ENCODE results near the gene MTG1.
"Not testable (repeated sequence)": the region's sequence is repeated elsewhere in the genome, so short reads cannot be mapped to it uniquely, and the experiment has no call there.

The MTG1 gene

GRCh38 chr10:133379152-133379800 lies 14.7 kb upstream of the MTG1 start, which contains the start of gene PAOX:
Gene PAOX, plus strand, starts transcription at chr10:133379262. Its CDS starts 55 bp downstream, at chr10:133379317.
- DNase-seq, result peak; percentile 71

DNA sequence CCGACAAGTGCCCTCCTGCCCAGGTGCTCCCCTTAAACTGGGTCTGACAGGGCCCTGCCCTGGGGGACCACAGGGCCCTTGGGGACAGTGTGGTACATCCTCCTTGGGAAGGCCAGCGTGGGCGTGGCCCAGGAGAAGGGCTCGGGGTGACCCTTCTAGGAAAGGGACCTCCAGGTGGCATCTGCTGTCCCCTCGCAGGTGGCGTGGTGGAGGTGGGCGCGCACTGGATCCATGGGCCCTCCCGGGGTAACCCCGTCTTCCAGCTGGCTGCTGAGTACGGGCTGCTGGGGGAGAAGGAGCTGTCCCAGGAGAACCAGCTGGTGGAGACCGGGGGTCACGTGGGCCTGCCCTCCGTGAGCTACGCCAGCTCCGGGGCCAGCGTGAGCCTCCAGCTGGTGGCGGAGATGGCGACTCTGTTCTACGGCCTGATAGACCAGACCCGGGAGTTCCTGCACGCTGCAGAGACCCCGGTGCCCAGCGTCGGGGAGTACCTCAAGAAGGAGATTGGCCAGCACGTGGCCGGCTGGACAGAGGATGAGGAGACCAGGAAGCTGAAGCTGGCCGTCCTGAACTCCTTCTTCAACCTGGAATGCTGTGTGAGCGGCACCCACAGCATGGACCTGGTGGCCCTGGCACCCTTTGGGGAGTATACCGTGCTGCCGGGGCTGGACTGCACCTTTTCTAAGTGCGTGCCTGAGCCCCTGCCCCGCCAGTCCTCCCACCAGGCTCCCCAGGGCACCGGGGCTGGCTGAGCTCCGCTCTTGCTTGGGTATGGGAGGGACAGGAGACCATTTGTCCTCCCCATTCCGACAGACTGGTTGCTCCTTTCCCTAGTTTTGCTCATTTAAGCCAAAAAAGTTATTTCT lies 13.9 kb upstream of the MTG1 start:
- no peak for DNase-seq

GRCh38 chr10:133381036-133381435 lies 12.9 kb upstream of the MTG1 start:
- no peak for DNase-seq

GRCh38 chr10:133383551-133383950 lies 10.4 kb upstream of the MTG1 start:
- DNase-seq, result no peak

- no peak for DNase-seq
These were observed 9.9 kb upstream of the MTG1 start for GRCh38 chr10:133384071-133384470.

GRCh38 chr10:133385214-133385613 lies 8.7 kb upstream of the MTG1 start:
- no peak for DNase-seq

GRCh38 chr10:133386951-133387350 lies 7.0 kb upstream of the MTG1 start:
- DNase-seq, result not testable (repeated sequence)

DNA sequence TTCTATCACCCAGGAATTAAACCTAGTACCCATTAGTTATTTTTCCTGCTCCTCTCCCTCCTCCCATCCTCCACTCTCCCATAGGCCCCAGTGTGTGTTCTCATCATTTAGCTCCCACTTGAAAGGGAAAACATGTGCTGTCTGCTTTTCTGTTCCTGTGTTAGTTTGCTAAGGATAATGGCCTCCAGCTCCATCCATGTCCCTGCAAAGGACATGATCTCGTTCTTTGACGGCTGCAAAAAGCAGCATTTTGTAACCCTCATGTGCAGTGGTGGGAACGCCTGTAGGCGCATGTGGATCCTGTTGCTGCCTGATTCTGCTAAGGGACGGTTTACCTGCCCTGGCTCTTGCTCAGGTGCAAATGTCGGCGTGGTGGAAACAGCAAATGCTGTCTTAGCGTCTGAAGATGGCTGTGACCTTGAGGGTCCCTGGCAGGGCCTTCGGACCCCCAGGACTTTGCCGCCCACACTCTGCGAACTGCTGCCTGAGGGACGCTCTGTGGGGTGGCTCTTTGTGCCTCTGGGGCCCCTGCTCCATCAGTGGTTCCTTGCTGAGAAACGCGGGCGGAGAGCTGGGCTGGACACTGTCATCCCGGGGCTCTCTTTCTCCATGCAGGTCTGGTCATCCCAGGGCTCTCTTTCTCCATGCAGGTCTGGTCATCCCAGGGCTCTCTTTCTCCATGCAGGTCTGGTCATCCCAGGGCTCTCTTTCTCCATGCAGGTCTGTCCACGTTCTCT lies 5.6 kb upstream of the MTG1 start:
- DNase-seq, result no peak

DNA sequence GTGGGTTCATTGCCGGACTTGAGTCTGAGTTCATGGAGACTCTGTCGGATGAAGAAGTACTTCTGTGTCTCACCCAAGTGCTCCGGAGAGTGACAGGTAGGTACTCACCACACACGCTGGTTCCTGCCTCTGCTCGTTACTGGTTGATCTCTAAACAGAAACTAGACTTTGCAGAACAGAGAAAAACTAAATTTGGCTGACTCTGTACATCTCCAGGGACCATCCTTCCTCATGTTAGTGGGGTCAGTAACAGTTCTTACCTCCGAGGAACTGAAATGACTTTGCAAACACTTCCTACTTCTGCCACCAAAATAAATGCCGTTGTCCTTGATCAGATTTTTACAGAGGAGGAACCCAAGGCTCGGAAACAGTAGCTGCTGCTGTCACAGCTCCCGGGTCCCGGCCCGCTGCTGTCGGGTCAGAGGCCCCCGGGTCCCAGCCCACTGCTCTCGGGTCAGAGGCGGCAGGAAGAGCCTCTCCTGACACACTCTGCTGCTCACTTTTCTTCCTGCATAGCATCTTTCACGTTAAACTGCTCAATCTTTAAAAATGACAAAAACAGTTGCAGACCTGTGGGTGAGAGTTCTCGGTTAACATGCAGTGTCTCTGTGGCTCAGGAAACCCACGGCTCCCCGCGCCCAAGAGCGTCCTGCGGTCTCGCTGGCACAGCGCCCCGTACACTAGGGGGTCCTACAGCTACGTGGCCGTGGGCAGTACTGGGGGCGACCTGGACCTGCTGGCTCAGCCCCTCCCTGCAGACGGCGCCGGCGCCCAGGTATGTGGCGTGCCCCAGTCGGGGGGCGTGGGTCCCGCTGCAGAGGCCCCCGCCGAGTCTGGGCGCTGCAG lies 4.8 kb upstream of the MTG1 start:
- peak; percentile 54 for DNase-seq

- no peak for DNase-seq
These were observed 3.2 kb upstream of the MTG1 start for GRCh38 chr10:133390597-133391248.

DNA sequence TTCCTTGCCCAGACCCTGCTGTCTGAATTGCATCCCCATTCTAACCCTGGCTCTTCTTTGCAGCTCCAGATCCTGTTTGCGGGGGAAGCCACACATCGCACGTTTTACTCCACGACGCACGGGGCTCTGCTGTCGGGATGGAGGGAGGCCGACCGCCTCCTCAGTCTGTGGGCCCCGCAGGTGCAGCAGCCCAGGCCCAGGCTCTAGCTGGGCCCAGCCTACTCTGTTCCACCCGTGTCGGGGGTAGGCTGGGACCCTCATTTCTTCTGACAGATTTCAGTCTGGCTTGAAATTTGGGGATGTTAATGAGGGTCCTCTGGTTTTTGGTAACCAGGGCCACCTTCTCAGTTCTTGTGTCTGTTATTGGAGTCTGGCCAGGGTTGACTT lies 2.7 kb upstream of the MTG1 start:
- DNase-seq, result no peak

DNA sequence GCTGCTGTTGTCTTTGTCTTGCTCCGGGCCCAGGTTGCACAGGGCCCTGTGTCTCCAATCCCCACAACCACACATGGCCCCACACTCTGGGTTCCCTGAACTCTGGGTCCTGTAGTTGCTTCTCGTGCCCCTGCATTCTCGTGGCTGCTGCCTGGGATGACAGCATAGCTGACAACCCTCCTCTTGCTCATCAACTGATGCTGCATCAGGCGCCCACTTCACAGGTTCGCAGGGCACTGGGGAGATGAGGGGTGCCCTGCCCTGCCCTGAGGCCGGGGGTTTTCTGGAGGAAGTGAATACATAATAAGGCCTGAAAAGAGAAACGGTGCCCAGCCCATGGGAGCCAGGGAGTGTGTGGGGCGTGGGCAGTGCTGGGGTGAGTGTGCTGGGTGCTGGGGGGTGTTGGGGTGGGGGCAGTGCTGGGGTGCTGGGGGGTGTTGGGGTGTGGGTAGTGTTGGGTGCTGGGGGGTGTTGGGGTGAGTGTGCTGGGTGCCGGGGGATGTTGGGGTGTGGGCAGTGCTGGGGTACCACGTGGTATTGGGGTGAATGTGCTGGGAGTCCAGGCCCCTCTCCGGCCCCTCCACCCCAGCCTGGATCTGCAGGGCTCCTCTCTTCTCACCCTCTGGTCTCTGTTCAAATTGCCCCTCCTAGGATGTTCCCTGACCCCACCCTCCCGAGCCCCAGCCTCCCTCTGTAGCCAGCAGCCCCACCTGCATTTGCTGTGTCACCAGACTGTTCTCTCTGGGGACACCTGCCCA lies 2.0 kb upstream of the MTG1 start:
- peak; percentile 21 for DNase-seq

DNA sequence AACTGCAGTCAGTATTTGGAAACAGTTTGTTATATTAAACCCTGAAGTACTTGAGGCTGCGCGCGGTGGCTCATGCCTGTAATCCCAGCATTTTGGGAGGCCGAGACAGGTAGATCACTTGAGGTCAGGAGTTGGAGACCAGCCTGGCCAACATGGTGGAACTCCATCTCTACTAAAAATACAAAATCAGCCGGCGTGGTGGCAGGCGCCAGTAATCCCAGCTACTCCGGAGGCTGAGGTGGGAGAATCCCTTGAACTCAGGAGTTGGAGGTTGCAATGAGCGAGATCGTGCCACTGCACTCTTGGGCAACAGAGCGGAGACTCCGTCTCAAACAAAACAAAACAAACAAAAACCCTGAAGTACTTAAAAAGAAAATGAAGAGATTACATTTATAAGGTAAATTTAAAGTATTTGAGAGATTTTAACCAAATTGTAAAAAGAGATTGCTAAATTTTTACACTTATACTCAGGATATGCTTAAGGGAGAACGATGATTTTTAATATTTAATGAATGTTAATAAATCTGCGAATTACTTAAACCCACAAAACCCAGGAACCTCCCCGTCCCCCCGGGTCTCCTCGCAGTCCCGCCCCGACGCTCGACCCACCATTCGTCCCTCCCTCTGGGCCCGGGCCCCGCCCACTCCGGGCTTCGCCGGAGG lies 425 bp upstream of the MTG1 start:
- DNase-seq, result no peak

GRCh38 chr10:133394801-133395221 lies 854 bp downstream of the MTG1 start:
- DNase-seq, result no peak

DNA sequence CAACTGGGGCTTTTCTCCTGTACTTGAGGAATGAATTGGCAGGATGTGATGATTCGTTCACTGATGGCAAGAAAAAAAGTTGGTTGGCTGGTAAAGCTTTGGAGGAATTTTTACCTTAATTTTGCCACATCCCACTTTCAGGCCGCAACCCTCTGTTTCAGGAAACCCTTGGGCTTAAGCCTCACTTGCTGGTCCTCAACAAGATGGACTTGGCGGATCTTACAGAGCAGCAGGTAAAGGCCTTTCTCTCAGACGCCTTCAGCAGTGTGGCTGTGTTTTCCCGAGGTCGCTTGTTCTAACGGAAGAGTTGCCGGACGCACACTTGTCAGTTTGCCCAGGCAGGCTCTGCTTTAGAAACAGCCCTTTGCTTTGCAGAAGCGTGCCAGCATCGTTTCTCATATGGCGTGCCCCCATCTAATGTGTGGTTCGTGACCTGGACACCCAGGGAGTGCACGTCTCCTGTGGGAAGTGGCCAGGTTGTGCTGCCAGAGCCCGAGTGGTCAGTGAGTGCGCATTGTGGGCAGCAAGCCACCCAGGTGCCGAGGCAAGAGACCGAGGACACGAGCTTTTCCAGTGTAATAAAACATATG lies 2.2 kb downstream of the MTG1 start:
- DNase-seq, result no peak

DNA sequence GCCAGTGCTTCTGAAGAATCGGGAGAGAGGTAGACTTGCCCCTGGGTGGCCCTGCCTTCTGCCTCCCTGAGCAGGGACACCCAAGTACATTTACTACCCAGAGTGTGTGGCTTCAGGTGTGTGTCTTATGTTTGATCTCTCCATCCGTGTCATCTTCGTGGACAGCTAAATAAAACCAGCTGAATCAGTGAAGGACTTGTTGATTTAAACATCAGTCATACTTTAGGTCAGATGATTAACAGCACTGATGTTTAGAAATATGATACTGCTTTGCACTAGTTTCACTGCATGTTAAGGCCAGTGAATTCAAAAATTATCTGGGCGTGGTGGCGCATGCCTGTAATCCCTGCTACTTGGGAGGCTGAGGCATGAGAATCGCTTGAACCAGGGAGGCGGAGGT lies 4.0 kb downstream of the MTG1 start:
- no peak for DNase-seq

DNA sequence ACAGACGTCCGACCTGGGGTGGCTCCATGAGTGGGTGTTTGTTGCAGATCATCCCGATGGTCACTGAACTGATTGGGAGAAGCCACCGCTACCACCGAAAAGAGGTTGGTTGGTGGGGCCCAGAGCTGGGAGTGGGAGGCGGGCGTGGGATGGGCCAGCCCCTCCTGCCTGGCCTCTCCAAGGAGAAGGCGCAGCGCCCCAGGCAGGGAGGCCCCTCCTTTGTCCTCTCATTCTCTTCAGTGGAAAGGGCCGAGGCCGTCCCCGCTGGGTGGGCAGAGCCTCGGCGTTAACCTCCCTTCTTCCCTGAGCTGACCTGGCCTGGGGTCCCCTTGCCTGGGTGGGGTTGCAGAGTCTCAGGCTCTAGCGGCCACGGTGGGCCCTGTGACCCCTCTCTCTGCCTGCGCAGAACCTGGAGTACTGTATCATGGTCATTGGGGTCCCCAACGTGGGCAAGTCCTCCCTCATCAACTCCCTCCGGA lies 5.2 kb downstream of the MTG1 start:
- DNase-seq, result no peak

DNA sequence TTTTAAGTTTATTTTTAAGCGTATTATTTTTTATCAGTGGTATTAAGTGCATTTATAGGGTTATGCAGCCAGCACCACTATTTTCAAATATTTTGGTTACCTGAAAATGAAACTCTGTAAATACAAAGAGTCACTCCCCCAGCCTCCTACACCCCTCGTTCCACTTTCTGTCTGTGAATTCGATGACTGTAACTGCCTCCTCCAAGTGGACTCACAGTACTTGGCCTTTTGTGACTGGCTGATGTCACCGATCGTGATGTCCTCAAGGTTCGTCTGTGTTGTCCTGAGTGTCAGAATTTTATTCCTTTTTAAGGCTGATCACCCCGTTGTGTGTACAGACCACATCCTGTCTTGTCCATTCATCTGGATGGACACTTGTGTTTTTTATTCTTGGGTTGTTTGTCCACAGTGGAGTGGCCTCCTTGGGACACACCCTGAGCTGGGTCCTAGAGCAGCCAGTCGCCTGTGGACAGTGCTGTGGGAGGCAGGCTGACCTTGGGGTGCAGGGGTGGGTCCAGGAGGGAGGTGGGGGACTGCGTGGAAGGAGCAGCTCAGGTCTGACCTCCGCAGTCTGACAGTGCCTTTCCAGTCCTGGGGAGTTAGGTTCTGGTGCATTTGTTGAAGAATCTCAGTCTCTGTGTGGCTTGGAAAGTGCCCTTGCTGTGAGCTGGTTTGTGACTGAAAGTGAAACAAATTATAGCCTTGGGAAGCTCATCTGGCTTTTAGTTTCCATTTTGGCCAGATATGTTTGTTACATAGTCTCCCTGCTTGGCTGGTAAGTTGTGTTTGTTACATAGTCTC lies 6.9 kb downstream of the MTG1 start:
- no peak for DNase-seq

GRCh38 chr10:133401500-133401899 lies 7.5 kb downstream of the MTG1 start:
- DNase-seq, result no peak

Data from CD4-positive, alpha-beta T cell treated with Interleukin-10 for 1 hour (primary cell).